GM23338 (cell line): ENCODE data around the gene RCSD1.

ENCODE experiments used
- CREB1 ChIP-seq: fragments of 250-450 bp; sonication (Bioruptor Pico); IDR thresholded peaks from 2 replicates; pipeline ENCODE4 v1.5.0; 2020; ENCODE audit warnings: low read depth, mild to moderate bottlenecking, moderate library complexity
- CTCF ChIP-seq, 2 experiments: fragments of 200-600 bp in 1 of 2; sonication (generic) in 1 of 2; conservative IDR thresholded peaks; 2 replicates each; pipeline versions ENCODE4 v1.5.1 to v1.6.1; 2016 to 2017; ENCODE audit warnings: antibody characterized with exemption in 2 of 2, low read depth in 2 of 2, mild to moderate bottlenecking in 2 of 2, moderate library complexity in 1 of 2
- EZH2 ChIP-seq: fragments of 200-600 bp; sonication (generic); IDR thresholded peaks from one replicate; pipeline ENCODE4 v1.8.0; 2017; ENCODE audit warnings: antibody characterized with exemption, mild to moderate bottlenecking, low read depth; ENCODE audit not compliant: unreplicated experiment
- EZH2phosphoT487 ChIP-seq: fragments of 200-600 bp; sonication (generic); IDR thresholded peaks from one replicate; pipeline ENCODE4 v1.8.1; 2018; ENCODE audit warnings: antibody characterized with exemption; ENCODE audit not compliant: unreplicated experiment
- JUNB ChIP-seq: IDR thresholded peaks from one replicate; pipeline ENCODE4 v1.6.1; 2016; ENCODE audit warnings: antibody characterized with exemption; ENCODE audit not compliant: unreplicated experiment
- POLR2AphosphoS5 ChIP-seq: IDR thresholded peaks from 2 replicates; pipeline ENCODE4 v1.6.1; 2016; ENCODE audit warnings: antibody characterized with exemption, low read depth
- ZNF114 ChIP-seq: fragments of 250-450 bp; sonication (Bioruptor Pico); IDR thresholded peaks from 2 replicates; pipeline ENCODE4 v1.5.0; 2020; ENCODE audit warnings: mild to moderate bottlenecking, moderate library complexity
- TF ChIP-seq, protein P1 (sequence below): IDR thresholded peaks from one replicate; pipeline ENCODE4 v1.6.1; 2018; ENCODE audit warnings: antibody characterized with exemption; ENCODE audit not compliant: unreplicated experiment

DNA sequence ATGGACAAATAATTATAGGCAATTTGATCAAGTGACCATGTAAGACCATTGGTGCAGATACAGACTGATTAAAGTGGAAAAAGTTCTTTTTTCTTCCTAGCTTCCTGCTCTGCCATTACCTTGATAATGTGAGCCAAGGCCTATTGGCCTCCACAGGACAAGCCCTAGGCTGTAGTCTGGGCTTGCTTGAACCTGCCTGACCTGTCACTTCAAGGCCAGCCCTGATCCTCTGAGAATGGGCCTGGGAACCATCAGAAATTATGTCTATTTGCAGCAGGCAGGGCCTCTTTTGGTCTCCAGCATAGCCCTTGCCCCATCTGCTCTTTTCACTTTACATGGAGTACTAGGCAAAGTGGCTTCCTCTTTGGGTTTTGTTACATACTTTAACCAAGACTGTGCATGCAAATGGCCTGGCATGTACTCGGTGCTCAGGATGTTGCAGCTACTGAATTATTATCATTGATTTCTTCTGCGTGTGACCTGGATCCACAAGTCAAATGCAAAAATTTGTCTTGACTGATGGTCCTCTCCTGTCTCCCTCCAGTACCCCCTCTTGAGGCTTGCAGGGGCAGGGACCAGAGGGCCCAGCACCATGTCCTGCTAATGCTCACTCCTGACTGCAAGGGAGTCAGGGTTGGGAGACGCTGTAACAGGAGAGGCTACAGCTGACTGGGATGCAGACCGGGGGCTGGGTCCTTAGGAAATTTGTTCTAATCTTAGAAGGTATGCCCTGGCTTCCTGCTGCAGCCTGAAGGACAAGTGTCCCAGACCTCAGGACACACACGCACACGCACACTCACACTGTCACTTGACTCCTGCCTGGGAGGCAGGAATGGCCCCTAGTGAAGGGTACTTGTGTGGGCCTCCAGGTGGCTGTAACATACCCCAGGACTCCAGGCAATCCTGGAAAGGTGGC, 39.4 kb downstream of the RCSD1 start:
- TF ChIP-seq POLR2AphosphoS5: no peak
- TF ChIP-seq CREB1 (CRISPR knock-in tag): no peak
- TF ChIP-seq CTCF (conservative IDR thresholded peaks at IDR 0.05; ENCODE audit: low read depth in 2 of 2): no peak
- TF ChIP-seq, protein P1, sequence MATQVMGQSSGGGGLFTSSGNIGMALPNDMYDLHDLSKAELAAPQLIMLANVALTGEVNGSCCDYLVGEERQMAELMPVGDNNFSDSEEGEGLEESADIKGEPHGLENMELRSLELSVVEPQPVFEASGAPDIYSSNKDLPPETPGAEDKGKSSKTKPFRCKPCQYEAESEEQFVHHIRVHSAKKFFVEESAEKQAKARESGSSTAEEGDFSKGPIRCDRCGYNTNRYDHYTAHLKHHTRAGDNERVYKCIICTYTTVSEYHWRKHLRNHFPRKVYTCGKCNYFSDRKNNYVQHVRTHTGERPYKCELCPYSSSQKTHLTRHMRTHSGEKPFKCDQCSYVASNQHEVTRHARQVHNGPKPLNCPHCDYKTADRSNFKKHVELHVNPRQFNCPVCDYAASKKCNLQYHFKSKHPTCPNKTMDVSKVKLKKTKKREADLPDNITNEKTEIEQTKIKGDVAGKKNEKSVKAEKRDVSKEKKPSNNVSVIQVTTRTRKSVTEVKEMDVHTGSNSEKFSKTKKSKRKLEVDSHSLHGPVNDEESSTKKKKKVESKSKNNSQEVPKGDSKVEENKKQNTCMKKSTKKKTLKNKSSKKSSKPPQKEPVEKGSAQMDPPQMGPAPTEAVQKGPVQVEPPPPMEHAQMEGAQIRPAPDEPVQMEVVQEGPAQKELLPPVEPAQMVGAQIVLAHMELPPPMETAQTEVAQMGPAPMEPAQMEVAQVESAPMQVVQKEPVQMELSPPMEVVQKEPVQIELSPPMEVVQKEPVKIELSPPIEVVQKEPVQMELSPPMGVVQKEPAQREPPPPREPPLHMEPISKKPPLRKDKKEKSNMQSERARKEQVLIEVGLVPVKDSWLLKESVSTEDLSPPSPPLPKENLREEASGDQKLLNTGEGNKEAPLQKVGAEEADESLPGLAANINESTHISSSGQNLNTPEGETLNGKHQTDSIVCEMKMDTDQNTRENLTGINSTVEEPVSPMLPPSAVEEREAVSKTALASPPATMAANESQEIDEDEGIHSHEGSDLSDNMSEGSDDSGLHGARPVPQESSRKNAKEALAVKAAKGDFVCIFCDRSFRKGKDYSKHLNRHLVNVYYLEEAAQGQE: no peak
- TF ChIP-seq EZH2: no peak
- no peak for TF ChIP-seq JUNB
- TF ChIP-seq EZH2phosphoT487: no peak
- no peak for TF ChIP-seq ZNF114 (CRISPR knock-in tag)
